ENCODE results near the gene P4HA1.
"Not testable (repeated sequence)": the region's sequence is repeated elsewhere in the genome, so short reads cannot be mapped to it uniquely, and the experiment has no call there.

Gene P4HA1

GRCh38 chr10:73042130-73042529 is 54.5 kb downstream of the P4HA1 start:
- no peak for DNase-seq

GRCh38 chr10:73039635-73040034 is 57.0 kb downstream of the P4HA1 start:
- DNase-seq, result no peak

GRCh38 chr10:73036285-73036684 is 60.4 kb downstream of the P4HA1 start:
- DNase-seq, result not testable (repeated sequence)

GRCh38 chr10:73032536-73032935 is 64.1 kb downstream of the P4HA1 start:
- no peak for DNase-seq

GRCh38 chr10:73026623-73027022 is 70.0 kb downstream of the P4HA1 start:
- DNase-seq, result not testable (repeated sequence)

GRCh38 chr10:73023455-73024070 is 73.1 kb downstream of the P4HA1 start:
- DNase-seq, result not testable (repeated sequence)

GRCh38 chr10:73022961-73023360 is 73.7 kb downstream of the P4HA1 start:
- not testable (repeated sequence) for DNase-seq

- DNase-seq, result not testable (repeated sequence)
Measured at GRCh38 chr10:73021538-73022164, 75.0 kb downstream of the P4HA1 start.

GRCh38 chr10:73021050-73021449 is 75.6 kb downstream of the P4HA1 start:
- DNase-seq, result no peak

GRCh38 chr10:73019100-73019499 is 77.6 kb downstream of the P4HA1 start:
- no peak for DNase-seq

GRCh38 chr10:73018632-73019031 is 78.0 kb downstream of the P4HA1 start:
- DNase-seq, result no peak

- DNase-seq, result no peak
Measured at GRCh38 chr10:73017955-73018480, 78.6 kb downstream of the P4HA1 start.

- DNase-seq, result no peak
Measured at GRCh38 chr10:73015779-73016178, 80.9 kb downstream of the P4HA1 start.

GRCh38 chr10:73003822-73004221 is 92.8 kb downstream of the P4HA1 start:
- DNase-seq, result no peak

GRCh38 chr10:73000973-73001372 is 95.7 kb downstream of the P4HA1 start:
- DNase-seq, result no peak

GRCh38 chr10:72997099-72997498 is 99.6 kb downstream of the P4HA1 start:
- no peak for DNase-seq

- not testable (repeated sequence) for DNase-seq
Measured at GRCh38 chr10:72995459-72995858, 101.2 kb downstream of the P4HA1 start.

GRCh38 chr10:72989771-72990170 is 106.9 kb downstream of the P4HA1 start:
- DNase-seq, result not testable (repeated sequence)

GRCh38 chr10:72984618-72985017 is 112.0 kb downstream of the P4HA1 start:
- DNase-seq, result not testable (repeated sequence)

- peak; percentile 45 for DNase-seq
Measured at GRCh38 chr10:72981882-72982529, 114.7 kb downstream of the P4HA1 start.

- no peak for DNase-seq
Measured at GRCh38 chr10:72981028-72981881, 115.4 kb downstream of the P4HA1 start.

GRCh38 chr10:72980348-72980747 is 116.3 kb downstream of the P4HA1 start:
- DNase-seq, result no peak

- DNase-seq, result no peak
Measured at GRCh38 chr10:72979709-72980108, 117.0 kb downstream of the P4HA1 start.
